HG03039 (cell line): Measurements from ENCODE around the gene PTH1R.

Experiments used
- ATAC-seq: cut with Tn5 transposase; IDR thresholded peaks from one replicate; pipeline ENCODE4 v1.9.1; 2021; ENCODE audit warnings: mild to moderate bottlenecking, moderate library complexity; ENCODE audit not compliant: unreplicated experiment

Gene PTH1R

DNA sequence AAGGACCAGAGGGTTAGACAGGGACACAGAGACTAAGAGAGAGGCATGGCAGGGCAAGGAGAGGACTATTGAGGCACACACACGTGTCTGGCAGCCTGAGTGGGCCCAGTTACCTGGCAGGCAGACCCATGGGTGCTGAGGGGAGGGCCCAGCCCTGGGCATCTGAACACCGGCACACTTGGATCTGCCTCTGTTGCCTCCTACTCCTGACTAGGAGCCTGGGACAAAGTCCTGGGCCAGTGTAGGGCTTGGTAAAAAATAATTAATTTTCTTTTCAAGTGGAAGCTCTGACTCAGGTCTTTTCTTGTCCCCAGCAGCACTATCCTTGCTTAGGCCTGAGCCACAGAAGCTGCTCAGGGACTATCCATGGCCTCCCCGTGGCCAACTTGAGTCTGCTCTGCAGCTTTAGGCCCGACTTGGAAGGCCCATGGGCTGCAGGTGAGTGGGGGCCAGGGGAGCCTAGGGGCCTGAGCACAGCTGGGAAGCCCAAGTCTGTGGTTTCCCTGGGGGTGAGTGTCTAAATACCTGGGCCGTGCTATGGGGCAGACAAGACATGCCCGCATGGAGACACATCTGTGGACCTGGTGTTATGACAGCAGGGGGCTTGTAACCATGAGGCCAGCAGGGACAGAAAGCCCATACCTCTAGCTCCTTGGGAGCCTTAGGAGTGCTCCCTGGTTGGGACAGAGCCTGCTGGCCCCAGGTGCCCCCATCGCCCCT lies at the start of gene PTH1R:
TSS of gene PTH1R (plus strand) at position 316 of the 720 bp plus-strand sequence. CDS start 5,839 bp downstream, outside the sequence.
- no peak for ATAC-seq

DNA sequence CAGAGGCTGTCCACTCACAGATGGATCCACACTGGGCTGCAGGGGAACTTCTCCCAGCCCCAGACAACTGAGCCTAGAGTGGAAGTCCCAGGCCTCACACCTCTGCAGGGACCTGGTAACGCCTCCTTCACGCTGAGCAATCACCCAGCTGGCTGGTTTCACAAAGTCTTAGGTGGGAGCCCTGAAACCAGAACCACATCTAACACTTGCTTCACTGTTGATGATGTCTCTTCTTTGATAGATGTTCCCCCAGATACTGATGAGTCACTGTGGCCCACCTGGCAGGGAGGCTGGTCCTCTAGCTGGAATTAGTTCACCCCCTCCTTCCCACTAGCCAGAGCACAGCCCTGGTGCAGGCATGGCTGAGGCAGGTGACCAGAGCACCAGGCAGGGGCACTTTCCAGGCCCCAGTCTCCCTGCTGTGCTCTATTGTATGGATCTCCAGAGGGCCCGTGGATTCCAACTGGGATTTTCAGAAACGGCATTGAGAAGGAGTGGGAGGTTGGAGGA lies 47.8 kb upstream of the PTH1R start:
- peak; percentile 46 for ATAC-seq

DNA sequence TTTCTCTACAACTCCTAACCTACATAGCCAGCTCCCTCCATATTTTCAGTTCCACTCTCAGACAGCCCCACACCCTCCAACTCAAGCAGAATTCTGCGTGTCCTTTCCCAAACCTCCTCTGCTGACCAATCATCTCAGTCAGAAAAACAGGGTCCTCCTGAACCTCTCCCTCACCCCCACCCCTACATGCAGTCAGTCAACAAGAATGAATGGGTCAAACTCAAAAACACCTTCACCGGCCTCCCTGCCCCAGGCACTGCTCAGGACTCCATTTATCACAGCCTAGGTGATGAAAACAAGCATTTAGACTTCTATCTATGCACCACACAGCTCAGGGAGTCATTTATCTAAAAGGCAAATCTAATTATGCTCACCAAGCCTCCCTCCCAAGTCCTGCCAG lies 46.7 kb upstream of the PTH1R start:
- ATAC-seq: no peak

DNA sequence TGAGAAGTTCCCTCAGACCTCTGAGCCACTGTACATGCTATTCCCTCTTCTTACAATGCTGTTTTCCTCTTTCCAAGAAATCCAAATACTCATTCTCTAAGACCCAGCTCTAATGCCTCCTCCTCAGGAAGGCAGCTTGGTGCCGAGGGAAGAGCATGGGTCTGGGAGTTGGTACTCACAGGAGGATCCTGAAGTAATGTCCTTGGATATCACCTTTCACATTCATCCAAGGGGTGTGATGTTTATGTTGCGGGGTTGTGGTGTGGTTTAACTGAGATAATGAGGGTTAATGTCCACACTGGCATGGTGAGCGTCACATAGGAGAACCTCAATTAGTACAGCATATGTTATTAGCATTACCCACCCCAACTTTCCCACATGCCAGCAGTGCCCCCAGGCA lies 46.2 kb upstream of the PTH1R start:
- ATAC-seq: no peak

DNA sequence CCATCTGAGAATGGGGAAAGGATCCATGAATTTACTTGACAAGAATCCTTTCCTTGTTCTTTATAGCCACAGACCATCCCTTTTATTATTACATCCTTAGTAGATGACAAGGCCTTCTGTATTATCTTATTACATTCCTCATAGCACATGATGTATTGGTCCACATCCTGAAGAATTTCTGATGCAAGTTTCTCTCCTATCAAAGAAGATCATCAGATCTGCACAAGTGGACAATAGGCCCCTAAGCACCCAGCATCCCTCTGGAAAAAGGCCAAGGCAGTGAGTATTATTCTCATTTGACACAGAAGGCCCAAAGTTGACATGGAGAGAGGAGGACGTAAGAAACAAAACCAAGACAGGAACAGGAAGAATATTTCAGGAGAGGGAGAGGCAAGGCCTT lies 45.7 kb upstream of the PTH1R start:
- no peak for ATAC-seq

DNA sequence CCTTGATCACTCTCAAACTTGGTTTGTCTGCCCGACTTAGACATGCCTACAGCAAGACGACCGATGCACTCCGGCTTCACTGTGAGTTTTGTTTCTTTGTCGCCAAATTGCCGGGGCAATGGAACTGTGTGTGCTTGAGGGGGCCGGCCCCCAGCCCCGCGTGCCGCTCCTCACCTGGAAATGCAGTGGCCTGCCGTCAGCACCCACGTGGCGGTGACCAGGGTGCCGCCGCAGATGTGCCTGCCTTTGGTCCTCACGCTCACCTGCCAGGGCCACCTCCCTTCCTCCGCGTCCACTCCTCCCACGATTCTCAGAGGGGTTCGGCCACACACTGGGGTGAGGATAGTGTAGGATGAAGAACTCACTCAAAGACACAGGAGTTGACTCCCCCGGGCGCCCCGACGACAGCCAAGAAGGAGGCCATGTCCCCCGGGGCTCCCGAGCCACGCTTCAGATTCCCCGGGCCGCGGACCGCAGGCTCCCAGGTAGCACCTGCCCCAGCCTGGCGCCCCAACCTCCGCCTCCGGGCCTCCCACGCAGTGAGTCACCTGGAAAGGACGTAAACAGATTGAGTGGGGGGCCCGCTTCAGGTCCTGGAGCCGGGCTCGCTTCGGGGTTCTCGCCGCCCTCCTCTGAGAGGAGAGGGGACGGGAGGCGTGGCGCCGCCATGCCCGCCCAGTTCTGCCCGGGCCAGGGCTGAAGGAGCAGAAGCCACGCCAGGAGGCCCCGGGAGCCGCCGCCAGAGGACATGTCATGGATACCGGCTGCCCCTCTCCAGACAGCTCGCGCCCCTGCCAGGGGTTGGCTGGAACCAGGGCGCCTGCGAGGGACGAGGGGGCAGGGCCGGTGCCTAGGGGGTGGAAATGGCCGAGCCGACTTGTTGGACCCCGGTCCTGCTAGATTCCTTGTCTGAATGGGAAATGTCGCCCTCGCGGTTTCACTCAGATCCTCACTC lies 43.9 kb upstream of the PTH1R start:
- no peak for ATAC-seq

DNA sequence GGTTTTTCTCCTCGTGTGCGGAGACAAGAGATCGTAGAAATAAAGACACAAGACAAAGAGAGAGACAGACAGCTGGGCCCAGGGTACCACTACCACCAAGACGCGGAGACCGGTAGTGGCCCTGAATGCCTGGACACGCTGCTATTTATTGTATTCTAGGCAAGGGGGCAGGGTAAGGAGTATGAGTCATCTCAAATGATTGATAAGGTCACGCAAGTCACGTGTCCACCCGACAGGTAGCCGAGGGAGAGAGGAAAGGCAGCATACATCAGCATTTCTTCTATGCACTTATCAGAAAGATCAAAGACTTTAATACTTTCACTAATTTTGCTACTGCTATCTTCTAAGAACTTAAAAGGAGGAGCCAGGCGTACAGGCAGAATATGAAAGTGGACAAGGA lies 42.5 kb upstream of the PTH1R start:
- no peak for ATAC-seq

DNA sequence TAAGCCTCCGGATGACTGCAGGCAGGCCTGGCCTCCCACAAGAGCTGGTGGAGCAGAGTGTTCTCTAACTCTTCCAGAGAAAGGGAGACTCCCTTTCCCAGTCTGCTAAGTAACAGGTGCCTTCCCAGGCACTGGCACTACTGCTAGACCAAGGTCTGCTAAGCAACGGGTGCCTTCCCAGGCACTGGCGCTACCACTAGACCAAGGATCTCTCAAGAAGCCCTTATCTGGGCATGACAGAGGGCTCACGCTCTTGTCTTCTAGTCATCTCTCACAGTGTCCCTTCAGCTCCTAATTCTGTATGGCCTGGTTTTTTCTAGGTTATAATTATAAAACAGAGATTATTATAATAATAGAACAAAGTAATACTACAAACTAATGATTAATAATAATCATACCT lies 42.0 kb upstream of the PTH1R start:
- no peak for ATAC-seq

DNA sequence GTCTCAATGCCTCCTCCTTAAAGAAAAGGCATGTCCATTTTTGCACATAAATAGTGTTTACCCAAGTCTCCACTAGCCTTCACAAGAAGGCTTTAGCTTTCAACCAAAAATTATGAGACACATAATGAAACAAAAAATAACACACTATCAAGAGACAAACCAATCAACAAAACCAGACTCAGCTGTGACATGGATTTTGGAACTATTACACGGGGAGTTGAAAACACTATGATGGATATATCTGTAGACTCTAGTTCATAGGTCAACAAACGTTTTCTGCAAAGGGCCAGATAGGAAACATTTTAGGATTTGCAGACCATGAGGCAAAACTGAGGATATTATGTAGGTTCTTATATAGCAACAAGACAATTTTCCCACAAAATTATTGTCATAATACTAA lies 39.2 kb upstream of the PTH1R start:
- no peak for ATAC-seq

DNA sequence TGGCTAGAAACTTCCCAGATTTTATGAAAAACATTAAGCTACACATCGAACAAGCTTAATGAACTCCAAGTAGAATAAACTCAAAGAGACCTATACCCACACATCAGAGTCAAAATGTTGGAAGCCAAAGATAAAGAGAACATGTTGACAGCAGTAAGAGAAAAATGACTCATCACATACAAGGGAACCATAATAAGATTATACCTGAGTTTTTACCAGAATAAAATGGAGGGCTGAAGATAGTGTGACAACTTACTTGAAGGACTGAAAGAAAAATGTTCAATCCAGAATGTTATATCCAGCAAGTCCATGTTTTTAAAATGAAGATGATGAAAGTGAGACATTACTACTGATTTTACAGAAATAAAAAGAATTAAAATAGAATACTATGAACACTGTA lies 37.0 kb upstream of the PTH1R start:
- no peak for ATAC-seq

DNA sequence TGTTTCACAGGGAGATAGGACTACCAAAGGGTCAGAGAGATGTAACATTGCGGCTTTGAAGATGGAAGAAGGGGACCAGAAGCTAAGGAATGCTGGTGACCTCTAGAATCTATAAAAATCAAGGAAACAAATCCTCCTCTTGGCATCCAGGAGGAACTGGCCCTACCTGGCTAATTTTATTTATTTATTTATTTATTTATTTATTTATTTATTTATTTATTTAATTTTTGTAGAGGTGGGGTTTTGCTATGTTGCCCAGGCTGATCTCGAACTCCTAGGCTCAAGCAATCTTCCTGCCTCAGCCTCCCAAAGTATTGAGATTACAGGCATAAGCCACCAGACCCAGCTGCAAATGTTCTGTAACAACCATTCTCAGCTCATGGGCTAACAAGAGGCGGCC lies 34.0 kb upstream of the PTH1R start:
- ATAC-seq: no peak

DNA sequence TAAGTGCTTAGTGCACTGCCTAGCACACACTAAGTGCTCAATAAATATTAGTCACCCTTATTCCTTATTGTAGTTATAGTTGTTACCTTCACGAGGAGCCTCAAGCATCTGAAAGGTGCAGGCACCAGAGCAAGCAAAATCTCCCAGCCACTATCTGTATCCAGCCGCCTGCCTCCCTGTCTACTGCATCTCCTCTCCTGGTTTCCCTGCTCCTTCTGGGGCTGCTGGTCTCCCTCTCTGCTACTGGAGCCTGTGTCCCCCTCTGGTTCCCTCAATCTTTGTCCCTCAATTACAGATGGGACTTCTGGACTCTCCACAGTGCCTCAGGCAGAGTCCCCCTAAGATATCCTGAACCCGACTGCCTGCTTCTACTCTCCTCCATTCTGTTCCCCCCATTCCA lies 33.1 kb upstream of the PTH1R start:
- ATAC-seq: no peak

DNA sequence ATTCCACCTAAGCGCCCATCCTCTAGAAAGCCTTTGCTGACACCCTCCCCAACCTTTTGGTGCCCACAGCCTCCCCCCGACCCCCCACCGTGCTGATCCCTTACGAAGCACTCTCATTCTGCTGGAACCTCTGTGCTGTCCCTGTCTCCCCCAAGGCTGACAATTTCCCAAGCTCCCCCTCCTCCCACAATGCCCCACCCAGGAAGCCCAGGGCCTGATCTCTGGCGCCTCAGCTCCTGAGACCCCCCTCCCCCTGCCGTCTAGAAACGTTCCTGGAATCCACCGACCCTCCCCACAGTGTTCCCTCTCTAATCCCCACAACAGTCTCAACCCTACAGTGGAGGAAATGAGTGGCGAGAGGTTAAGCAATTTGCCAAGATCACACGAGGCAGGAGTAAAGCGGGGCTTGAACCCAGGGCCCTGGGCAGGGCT lies 32.6 kb upstream of the PTH1R start:
- no peak for ATAC-seq

DNA sequence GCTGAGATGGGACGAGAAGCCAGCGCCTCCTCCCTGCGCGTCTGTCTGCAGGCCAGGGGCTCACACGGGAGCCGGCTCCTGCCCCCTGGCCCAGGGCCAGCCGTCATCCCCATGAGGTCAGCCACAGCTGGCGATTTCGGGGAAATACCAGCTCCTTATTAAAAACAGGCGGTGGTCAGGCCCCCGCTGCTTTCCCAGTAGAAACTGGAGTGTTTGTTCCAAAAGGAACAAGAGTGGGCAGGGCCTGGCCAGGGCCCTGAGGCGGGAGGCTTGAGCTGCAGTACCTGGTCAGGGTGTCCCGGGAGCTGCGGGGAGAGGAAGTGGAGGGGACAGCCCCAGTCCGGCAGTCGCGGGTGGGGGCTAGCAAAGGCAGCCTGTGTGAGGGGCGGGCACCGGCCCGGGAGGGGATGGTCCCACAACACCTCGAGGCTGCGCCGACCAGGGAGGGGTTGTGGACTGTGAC lies 32.1 kb upstream of the PTH1R start:
- peak; percentile 48 for ATAC-seq

DNA sequence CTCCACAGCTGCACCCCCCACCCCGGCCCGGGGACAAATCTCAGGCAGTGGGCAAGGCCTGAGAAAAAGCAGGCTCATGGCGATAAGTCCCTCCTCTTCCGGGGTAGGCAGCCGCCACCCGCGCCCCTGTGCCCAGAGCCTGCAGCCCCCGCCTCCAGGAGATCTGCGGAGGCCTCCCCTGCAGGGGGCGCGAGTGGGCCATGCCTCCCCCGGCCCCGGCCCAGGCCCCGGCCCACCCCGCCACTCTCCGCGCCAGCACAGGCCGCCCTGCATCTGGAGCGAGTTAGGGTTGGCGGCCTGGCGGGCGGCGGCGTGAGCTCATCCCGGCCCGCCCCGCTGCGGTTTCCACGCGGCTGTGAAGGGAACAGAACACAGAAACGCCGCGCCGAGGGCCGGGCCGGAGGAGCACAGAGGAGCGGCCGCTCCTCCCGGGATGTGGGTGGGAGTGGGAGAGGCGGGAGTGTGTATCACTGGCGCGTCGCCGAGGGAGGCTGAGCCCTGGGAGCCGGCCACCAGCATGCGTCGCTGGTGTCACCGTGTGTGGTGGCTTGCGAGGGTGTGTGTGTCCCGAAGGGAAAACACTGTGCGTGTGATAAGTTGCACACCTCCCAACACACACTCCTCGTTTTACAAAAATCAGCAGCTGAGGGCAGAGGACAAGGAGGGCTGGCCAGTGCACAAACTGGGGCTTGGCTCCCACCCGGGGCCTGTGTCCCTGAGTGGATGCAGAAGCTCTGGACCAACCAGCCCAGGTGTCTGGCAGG lies 31.5 kb upstream of the PTH1R start:
- peak; percentile 59 for ATAC-seq

DNA sequence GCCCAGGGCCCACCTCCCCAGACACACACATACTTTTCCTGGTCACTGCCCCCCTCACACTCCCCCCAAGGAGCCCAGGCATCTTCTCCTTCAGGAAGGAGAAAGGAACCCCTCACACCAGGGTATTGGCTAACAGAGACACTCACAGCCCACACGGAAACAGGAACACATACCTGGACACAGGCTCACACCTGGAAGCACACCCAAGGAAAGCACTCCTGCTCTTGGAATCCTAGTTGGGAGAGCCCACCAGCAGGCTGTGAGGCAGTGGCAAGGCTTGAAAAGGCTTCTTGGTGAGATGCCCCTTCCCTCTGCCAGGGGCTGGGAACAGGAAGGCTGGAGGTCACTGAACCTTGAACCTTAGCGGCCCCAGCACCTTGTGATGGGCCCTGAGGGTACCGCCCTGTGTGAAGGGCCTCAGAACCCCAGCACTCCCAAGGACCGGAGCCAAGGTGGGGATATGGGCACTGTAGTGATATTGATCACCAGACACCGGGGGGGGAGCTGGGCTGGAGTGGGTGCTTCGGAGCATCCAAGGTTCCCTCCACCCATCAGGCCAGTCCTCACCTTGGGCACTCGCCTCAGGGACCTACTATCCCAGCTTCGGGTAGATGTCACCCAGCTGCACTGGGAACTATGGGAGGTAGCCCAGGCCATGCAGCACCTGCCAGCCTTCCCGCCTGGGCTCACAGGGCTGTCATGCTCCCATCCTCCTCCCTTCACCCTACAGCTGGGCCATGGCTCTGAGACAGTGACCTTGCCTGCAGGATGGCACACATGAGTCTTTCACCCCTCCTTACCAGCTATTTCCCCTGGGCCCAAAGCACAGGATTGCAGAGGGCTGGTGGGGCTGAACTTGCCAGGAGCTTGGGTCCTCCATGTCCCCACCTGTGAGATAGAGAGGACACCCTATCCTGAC lies 30.6 kb upstream of the PTH1R start:
- no peak for ATAC-seq

DNA sequence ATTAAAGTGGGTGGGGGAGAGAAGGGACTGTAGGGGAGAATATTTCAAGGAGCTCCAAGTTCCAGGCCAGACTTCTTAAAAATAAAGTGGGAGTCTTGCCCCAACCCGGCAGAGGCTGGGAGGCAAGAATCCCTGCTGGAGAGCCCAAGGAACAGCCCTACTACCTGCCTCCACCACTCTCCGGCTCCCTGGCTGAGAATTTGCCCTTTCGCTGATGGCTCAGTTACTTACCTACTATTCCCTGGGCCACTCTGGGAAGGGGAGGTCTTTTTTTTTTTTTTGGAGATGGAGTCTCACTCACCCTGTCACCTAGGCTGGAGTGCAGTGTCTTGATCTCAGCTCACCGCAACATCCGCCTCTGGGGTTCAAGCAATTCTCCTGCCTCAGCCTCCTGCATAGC lies 29.8 kb upstream of the PTH1R start:
- no peak for ATAC-seq

DNA sequence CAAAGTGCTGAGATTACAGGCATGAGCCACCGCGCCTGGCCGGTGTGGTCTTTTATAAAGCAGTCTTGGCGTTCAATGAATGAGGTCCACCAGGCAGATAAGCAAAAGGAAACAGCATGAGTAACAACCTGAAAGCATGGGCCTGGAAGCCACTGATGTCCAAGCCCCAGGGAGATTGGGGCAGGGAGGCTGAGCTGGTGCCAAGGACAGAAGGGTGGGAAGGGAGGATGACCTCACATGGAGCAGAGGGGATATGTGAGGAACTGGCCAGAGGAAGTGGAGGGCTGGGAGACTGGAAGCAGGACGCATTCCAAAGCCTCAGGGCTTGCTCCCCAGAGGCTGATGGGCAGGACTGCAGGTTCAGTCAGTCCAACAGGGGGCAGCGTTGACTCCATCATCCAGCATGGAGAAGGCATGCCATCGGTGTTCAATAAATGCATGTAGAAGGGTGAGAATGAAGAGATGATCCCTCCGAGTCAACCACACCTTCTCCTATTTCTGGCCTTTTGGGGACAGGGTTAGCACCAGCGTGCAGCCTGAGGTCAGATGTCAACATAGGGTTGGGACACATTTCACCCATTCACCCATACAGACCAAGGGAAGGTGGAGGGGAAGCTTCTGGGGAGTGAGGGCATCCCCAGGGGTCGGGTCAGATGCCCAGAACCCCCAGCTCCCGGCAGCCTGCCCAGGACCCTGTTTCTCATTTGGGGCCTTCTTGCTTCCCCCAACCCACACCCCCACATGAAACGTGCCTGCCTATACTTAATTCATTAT lies 29.1 kb upstream of the PTH1R start:
- ATAC-seq: no peak

DNA sequence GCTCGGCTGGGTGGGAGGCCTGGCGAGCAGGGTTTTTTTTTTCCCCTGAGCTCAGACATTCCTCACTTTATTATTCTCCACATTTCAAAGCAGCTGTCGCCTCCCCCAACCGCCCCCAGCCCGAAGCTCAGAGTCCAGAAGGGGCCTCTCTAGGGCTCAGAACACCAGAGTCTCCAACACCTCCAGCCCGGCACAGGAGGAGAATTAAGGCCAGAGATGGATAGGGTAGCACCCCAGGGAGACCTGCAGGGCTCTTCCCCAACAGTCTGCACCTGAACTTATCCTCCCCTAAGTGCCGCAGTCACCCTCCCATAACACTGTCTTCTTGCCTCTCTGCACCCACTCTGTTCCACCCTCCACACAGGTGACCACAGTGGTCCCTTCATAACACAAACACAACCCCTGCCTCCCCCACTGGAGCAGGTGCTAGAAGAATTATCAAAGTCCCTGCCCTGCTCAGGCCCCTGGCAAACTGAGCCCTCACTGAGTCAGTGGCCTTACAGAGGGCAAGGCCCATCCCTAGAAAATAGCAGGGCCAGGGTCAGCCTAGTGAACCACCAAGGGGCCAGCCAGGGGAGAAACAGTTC lies 28.4 kb upstream of the PTH1R start:
- ATAC-seq: no peak
